Loucy (cell line): ENCODE data around the gene TREM2.

Experiments
- H2AFZ ChIP-seq: fragments of 200-600 bp; sonication (generic); 2 replicates; pipeline ENCODE4 v1.6.0; 2016; ENCODE audit warnings: antibody characterized with exemption, mild to moderate bottlenecking, low read length, moderate library complexity
- H3F3A ChIP-seq: fragments of 200-600 bp; 2 replicates; pipeline ENCODE4 v1.6.0; 2016; ENCODE audit warnings: antibody characterized with exemption, low read depth, mild to moderate bottlenecking
- H3K27me3 ChIP-seq: fragments of 200-600 bp; sonication (generic); 2 replicates; pipeline ENCODE4 v1.6.1; 2014; ENCODE audit warnings: low read length, mild to moderate bottlenecking; ENCODE audit not compliant: insufficient read depth, poor library complexity, severe bottlenecking
- H3K36me3 ChIP-seq: fragments of 200-600 bp; sonication (generic); 2 replicates; pipeline ENCODE4 v1.6.1; 2016; ENCODE audit warnings: low read length; ENCODE audit not compliant: insufficient read depth
- H3K4me1 ChIP-seq: fragments of 200-600 bp; sonication (generic); 2 replicates; pipeline ENCODE4 v1.5.1; 2014; ENCODE audit warnings: low read length, mild to moderate bottlenecking; ENCODE audit not compliant: insufficient read depth, poor library complexity, severe bottlenecking
- H3K4me2 ChIP-seq: fragments of 200-600 bp; sonication (generic); 2 replicates; pipeline ENCODE4 v1.6.0; 2014; ENCODE audit warnings: antibody characterized with exemption, low read length, low read depth, mild to moderate bottlenecking; ENCODE audit not compliant: poor library complexity, severe bottlenecking
- H3K4me3 ChIP-seq: fragments of 200-600 bp; sonication (generic); 2 replicates; pipeline ENCODE4 v1.5.1; 2014; ENCODE audit warnings: low read length, mild to moderate bottlenecking, mixed read lengths; ENCODE audit not compliant: poor library complexity, severe bottlenecking
- H3K79me2 ChIP-seq: fragments of 200-600 bp; sonication (generic); 2 replicates; pipeline ENCODE4 v1.6.1; 2014; ENCODE audit warnings: low read length; ENCODE audit not compliant: insufficient read depth
- H3K9ac ChIP-seq: fragments of 200-600 bp; sonication (generic); 2 replicates; pipeline ENCODE4 v1.6.0; 2014; ENCODE audit warnings: mild to moderate bottlenecking, low read depth, low read length, moderate library complexity; ENCODE audit not compliant: poor library complexity, severe bottlenecking
- H3K9me2 ChIP-seq: fragments of 200-600 bp; sonication (generic); replicated peaks from 2 replicates; pipeline ENCODE4 v1.6.1; 2016; ENCODE audit warnings: low read depth, low read length, mixed read lengths
- H3K9me3 ChIP-seq: fragments of 200-600 bp; sonication (generic); 2 replicates; pipeline ENCODE4 v1.6.1; 2014; ENCODE audit warnings: mild to moderate bottlenecking, antibody characterized with exemption, low read length, low read depth; ENCODE audit not compliant: insufficient read depth
- H4K20me1 ChIP-seq: fragments of 200-600 bp; sonication (generic); 2 replicates; pipeline ENCODE4 v1.6.0; 2014; ENCODE audit warnings: antibody characterized with exemption, low read length, mild to moderate bottlenecking; ENCODE audit not compliant: insufficient read depth, poor library complexity, severe bottlenecking
- CTCF ChIP-seq: fragments of 200-600 bp; sonication (generic); conservative IDR thresholded peaks from 2 replicates; pipeline ENCODE4 v1.5.1; 2014; ENCODE audit warnings: mild to moderate bottlenecking, antibody characterized with exemption, low read length
- EZH2phosphoT487 ChIP-seq: fragments of 200-600 bp; IDR thresholded peaks from 2 replicates; pipeline ENCODE4 v1.6.1; 2018; ENCODE audit warnings: antibody characterized with exemption, mild to moderate bottlenecking, moderate library complexity, borderline replicate concordance

TREM2 gene

GRCh38 chr6:41111017-41111416 lies 51.9 kb downstream of the TREM2 start:
- TF ChIP-seq EZH2phosphoT487 = no peak
- TF ChIP-seq CTCF = no peak
- H3K4me2 ChIP-seq = no peak overlapping the region

More at GRCh38 chr6:41111017-41111416, 51.9 kb downstream of the TREM2 start:
- no peak overlapping the region for H3K9ac ChIP-seq
- H3K9me3 ChIP-seq = no peaks in the 10 kb centered on the region
- no peaks in the 10 kb centered on the region for H4K20me1 ChIP-seq
- H3F3A ChIP-seq = no peaks in the 10 kb centered on the region
- no peaks in the 10 kb centered on the region for H3K9me2 ChIP-seq
- H3K36me3 ChIP-seq = no peaks in the 10 kb centered on the region
- no peak overlapping the region for H2AFZ ChIP-seq
- no peak overlapping the region for H3K4me3 ChIP-seq
- no peaks in the 10 kb centered on the region for H3K27me3 ChIP-seq
- no peaks in the 10 kb centered on the region for H3K79me2 ChIP-seq
- no peaks in the 10 kb centered on the region for H3K4me1 ChIP-seq
